K562 (cell line): ENCODE measurements around the gene NTRK3. TPM values are rescaled to one million over a fixed set of nuclear protein-coding genes. Genes with fewer than 3 reads are reported as not detected.

Source experiments
- ATAC-seq: fragments of 200-7000 bp; cut with Tn5 transposase; 3 replicates; pipeline ENCODE4 v1.9.1; 2020; ENCODE audit warnings: moderate library complexity
- BruUV-seq: library from RNA; stranded (reverse); fragments of 400-500 nt; replicated peaks from 2 replicates; lab custom pipeline; 2021; lab: Mats Ljungman, UMichigan
- CTCF ChIA-PET: fragments of 300-600 bp; formaldehyde crosslinking; extraction: SDS; loops from one replicate; lab custom pipeline; 2021; ENCODE audit warnings: low intra/inter-chr PET ratio; lab: Yijun Ruan, JAX
- POLR2A ChIA-PET: fragments of 300-600, 350-650 bp; sonication (Branson Sonifier 250); formaldehyde crosslinking; extraction: SDS; loops from one replicate; lab custom pipeline; 2021; ENCODE audit warnings: antibody characterized with exemption, inconsistent platforms; lab: Yijun Ruan, JAX
- DNase-seq, 4 experiments: peaks; one replicate each; pipeline versions ENCODE4 v3.0.0 to v3.0.0-alpha.2; 2011 to 2018; ENCODE audit warnings: low spot score in 3 of 4, mixed read lengths in 3 of 4; ENCODE audit errors: extremely low read depth in 1 of 4
- FAIRE-seq: peaks from 2 replicates; lab custom pipeline; 2011; peaks lifted over from hg19 to GRCh38; lab: Jason Lieb, UNC
- H2AFZ ChIP-seq: 2 replicates; pipeline ENCODE4 v1.6.0; 2011; ENCODE audit warnings: low read depth, low read length, control low read depth, inconsistent platforms
- H3K27ac ChIP-seq: fragments of 200-600 bp; 3 replicates; pipeline ENCODE4 v1.8.0; 2011; ENCODE audit warnings: low read depth, mild to moderate bottlenecking, control low read depth, inconsistent platforms, low read length, moderate library complexity, mixed read lengths; ENCODE audit errors: extremely low read depth
- H3K27me3 ChIP-seq, 2 experiments: fragments of 300-600 bp in 1 of 2; 2 replicates in 1 of 2; 3 replicates in 1 of 2; pipeline versions ENCODE4 v1.6.0 to v1.8.0; 2011; ENCODE audit warnings: inconsistent platforms in 2 of 2, low read length in 2 of 2, mild to moderate bottlenecking in 1 of 2, mixed read lengths in 1 of 2, moderate library complexity in 1 of 2; ENCODE audit not compliant: control insufficient read depth in 2 of 2, insufficient read depth in 2 of 2
- H3K36me3 ChIP-seq: fragments of 300-600 bp; 3 replicates; pipeline ENCODE4 v1.8.0; 2011; ENCODE audit warnings: mild to moderate bottlenecking, low read length, inconsistent platforms; ENCODE audit not compliant: control insufficient read depth, insufficient read depth
- H3K4me1 ChIP-seq, 2 experiments: fragments of 200-600 bp in 1 of 2; replicated peaks in 1 of 2; 2 replicates in 1 of 2; 3 replicates in 1 of 2; pipeline versions ENCODE4 v1.5.1 to v1.8.0; 2011; ENCODE audit warnings: inconsistent platforms in 2 of 2, low read length in 2 of 2, mild to moderate bottlenecking in 1 of 2, mixed read lengths in 1 of 2, moderate library complexity in 1 of 2; ENCODE audit not compliant: control insufficient read depth in 2 of 2, insufficient read depth in 2 of 2
- H3K4me2 ChIP-seq: 2 replicates; pipeline ENCODE4 v1.6.1; 2011; ENCODE audit warnings: low read length, control low read depth, inconsistent platforms, mixed read lengths; ENCODE audit not compliant: insufficient read depth
- H3K4me3 ChIP-seq: fragments of 200-600 bp; sonication (generic), shearing (Covaris generic); 2 replicates; pipeline ENCODE4 v1.5.1; 2016; ENCODE audit warnings: control low read depth, inconsistent platforms
- H3K79me2 ChIP-seq: fragments of 200-600 bp; 3 replicates; pipeline ENCODE4 v1.8.0; 2011; ENCODE audit warnings: low read length, inconsistent platforms; ENCODE audit not compliant: control insufficient read depth, insufficient read depth
- H3K9ac ChIP-seq, 2 experiments: 2 replicates each; pipeline versions ENCODE4 v1.6.0 to v1.6.1; 2011; ENCODE audit warnings: low read depth in 2 of 2, low read length in 2 of 2, control low read depth in 1 of 2, inconsistent platforms in 1 of 2, mild to moderate bottlenecking in 1 of 2, mixed read lengths in 1 of 2; ENCODE audit not compliant: insufficient read depth in 1 of 2
- H3K9me1 ChIP-seq: one replicate; pipeline ENCODE4 v1.6.0; 2011; ENCODE audit warnings: inconsistent platforms, mild to moderate bottlenecking, low read length, moderate library complexity; ENCODE audit not compliant: control insufficient read depth, insufficient read depth
- H3K9me3 ChIP-seq: replicated peaks from 2 replicates; pipeline ENCODE4 v1.5.1; 2011; ENCODE audit warnings: low read depth, low read length, inconsistent platforms; ENCODE audit not compliant: control insufficient read depth, insufficient read depth
- H4K20me1 ChIP-seq: replicated peaks from 2 replicates; pipeline ENCODE4 v1.6.1; 2011; ENCODE audit warnings: low read length, inconsistent platforms, mixed read lengths; ENCODE audit not compliant: control insufficient read depth, insufficient read depth
- CBFA2T2 ChIP-seq: fragments of 450-650 bp; conservative IDR thresholded peaks from 2 replicates; pipeline ENCODE4 v1.6.1; 2017; ENCODE audit warnings: mild to moderate bottlenecking
- MXD1 ChIP-seq: fragments of 250-450 bp; sonication (Bioruptor Pico); IDR thresholded peaks from 2 replicates; pipeline ENCODE4 v1.8.0; 2021; ENCODE audit warnings: borderline replicate concordance, mild to moderate bottlenecking, moderate library complexity; ENCODE audit not compliant: poor library complexity, severe bottlenecking
- NR0B1 ChIP-seq: fragments of 450-650 bp; IDR thresholded peaks from one replicate; pipeline ENCODE4 v1.6.1; 2018; ENCODE audit warnings: mild to moderate bottlenecking, moderate library complexity; ENCODE audit not compliant: partially characterized antibody
- SNAPC5 ChIP-seq: fragments of 250-450 bp; sonication (Bioruptor Pico); IDR thresholded peaks from 2 replicates; pipeline ENCODE4 v1.8.0; 2021; ENCODE audit warnings: moderate library complexity, mild to moderate bottlenecking, inconsistent platforms
- SRF ChIP-seq, 2 experiments: fragments of 250-450, 450-650 bp in 1 of 2; sonication (Bioruptor Pico) in 1 of 2; sonication (generic) in 1 of 2; formaldehyde crosslinking; IDR thresholded peaks; 2 replicates each; pipeline versions ENCODE4 v1.5.0 to v1.5.1; 2020 to 2022; ENCODE audit warnings: mild to moderate bottlenecking in 1 of 2, missing genetic modification reagents in 1 of 2
- U2AF2 ChIP-seq: fragments of 200-400 bp; formaldehyde crosslinking; optimal IDR thresholded peaks from 2 replicates; pipeline ENCODE3; 2017; ENCODE audit warnings: low read depth, mild to moderate bottlenecking, low read length
- ZNF239 ChIP-seq: fragments of 250-450 bp; sonication (Bioruptor Pico); IDR thresholded peaks from 2 replicates; pipeline ENCODE4 v1.4.0; 2020; ENCODE audit warnings: mild to moderate bottlenecking
- ZNF445 ChIP-seq: fragments of 250-450 bp; sonication (Bioruptor Pico); IDR thresholded peaks from 2 replicates; pipeline ENCODE4 v1.4.0; 2020; ENCODE audit warnings: low read depth, mild to moderate bottlenecking, moderate library complexity
- ZNF584 ChIP-seq: fragments of 200-800 bp; sonication (Bioruptor generic); IDR thresholded peaks from 2 replicates; pipeline ENCODE4 v1.6.1; 2016; ENCODE audit warnings: low read depth, mild to moderate bottlenecking, missing genetic modification characterization, missing compliant biosample characterization
- WGBS: fragments of 100-300 bp; shearing (Covaris generic); methylation state at CpG from one replicate; pipeline ENCODE4 v1.1.6; 2016; ENCODE audit warnings: low coverage, mixed read lengths; ENCODE audit not compliant: insufficient coverage; ENCODE audit errors: missing lambda C conversion rate; 5-methylcytosine and 5-hydroxymethylcytosine counted together
- in situ Hi-C: fragments of 300-500 bp; cut with MboI; formaldehyde crosslinking; loops from 4 replicates; pipeline ENCODE4 v1.15.0; 2018; ENCODE audit warnings: inconsistent platforms, mixed read lengths
- intact Hi-C: fragments of 100-400 bp; cut with micrococcal nuclease; formaldehyde crosslinking; loops from 2 replicates; pipeline ENCODE4 v1.14.2; 2022
- polyA plus RNA-seq, 8 experiments: library from polyadenylated mRNA; depleted of rRNA in 4 of 8; stranded (reverse) in 5 of 8; unstranded in 3 of 8; fragments of >200 nt; fragmentation: Nextera tagmentation in 2 of 8; fragmentation: Illumina TruSeq in 1 of 8; extraction: Ambion mirVana in 2 of 8; extraction: Trizol in 1 of 8; gene quantifications; 2 replicates each; pipeline versions ENCODE4 v1.2.1 to v1.2.3, GENCODE V29; 2011 to 2014; ENCODE audit warnings: inconsistent platforms in 1 of 8, missing spikeins in 1 of 8
- total RNA-seq, 7 experiments: library from RNA; depleted of rRNA in 6 of 7; stranded (reverse); fragments of >200 nt in 6 of 7; fragmentation: Illumina TruSeq in 2 of 7; extraction: Trizol in 2 of 7; gene quantifications; 2 replicates each; pipeline versions ENCODE4 v1.2.1 to v1.2.3, GENCODE V29; 2011 to 2021; ENCODE audit warnings: low replicate concordance in 1 of 7

The NTRK3 gene
- total and polyA plus RNA-seq, 9 of the 15 experiments (the other 6 are each of a cell fraction or from before 2014, with no cell fraction given), result 0.11 to 0.13 TPM; not detected in 7

GRCh38 chr15:88300861-88301260 lies 44.3 kb upstream of the NTRK3 start (continued):
- no peak for TF ChIP-seq ZNF445

- POLR2A ChIA-PET, result no interaction called here
- intact Hi-C loops (no loop called here), in situ Hi-C loops (no loop called here)
- H3K9me1 ChIP-seq, result no peaks in the 10 kb centered on the region
- BruUV-seq, result no TSS peak
- no peak for ATAC-seq
- no peak overlapping the region for H3K4me2 ChIP-seq
- no peaks in the 10 kb centered on the region for H3K9me3 ChIP-seq
- H3K27me3 ChIP-seq, result peaks cover 0 to 8% of the 10 kb centered on the region in 2 experiments; a peak in 1 of 5 replicates
- WGBS, result under 1% methylated on average over 8 of the region's 8 CpGs
- no peak overlapping the region for H3K9ac ChIP-seq
- H3K4me1 ChIP-seq, result no peaks in the 10 kb centered on the region
- no peaks in the 10 kb centered on the region for H3K79me2 ChIP-seq
- H3K4me3 ChIP-seq, result no peak overlapping the region
- H3K27ac ChIP-seq, result no peak overlapping the region
- no peak overlapping the region for H2AFZ ChIP-seq
- TF ChIP-seq U2AF2, result no peak
- TF ChIP-seq CBFA2T2, result no peak
- TF ChIP-seq SNAPC5 (CRISPR knock-in tag), result no peak
- TF ChIP-seq ZNF584 (CRISPR knock-in tag), result no peak
- TF ChIP-seq SRF (CRISPR knock-in tag; IDR thresholded peaks at IDR 0.05), result no peak
- TF ChIP-seq NR0B1, result no peak
- TF ChIP-seq MXD1, result no peak
- TF ChIP-seq ZNF239 (CRISPR knock-in tag), result no peak
- TF ChIP-seq, all 486 proteins: peak for 0
- CTCF ChIA-PET, result no interaction called here
- Histone ChIP-seq H4K20me1 (no peaks in the 10 kb centered on the region), H3K36me3 (no peaks in the 10 kb centered on the region)
- no peak for DNase-seq
- FAIRE-seq, result no peak
Measured at GRCh38 chr15:88300089-88300488, 43.5 kb upstream of the NTRK3 start.
